Stimulated activated CD8-positive, alpha-beta memory T cell treated with anti-CD3 and anti-CD28 coated beads, Interleukin-15, amount 100 ng/mL, for 1 hour (primary cell): Measurements from ENCODE around the gene GPC1.

ENCODE experiments used
- DNase-seq: peaks from one replicate; pipeline ENCODE4 v3.0.0-alpha.2; 2020; ENCODE audit warnings: low read depth

GPC1 gene

GRCh38 chr2:240412975-240413812 is 22.3 kb upstream of the GPC1 start:
- no peak for DNase-seq

- DNase-seq = no peak
These were observed 21.5 kb upstream of the GPC1 start for GRCh38 chr2:240413813-240414429.

GRCh38 chr2:240416821-240417220 is 18.6 kb upstream of the GPC1 start:
- DNase-seq = no peak

GRCh38 chr2:240418311-240418710 is 17.2 kb upstream of the GPC1 start:
- DNase-seq = no peak

- no peak for DNase-seq
These were observed 16.2 kb upstream of the GPC1 start for GRCh38 chr2:240419271-240419670.

- no peak for DNase-seq
These were observed 15.7 kb upstream of the GPC1 start for GRCh38 chr2:240419723-240420122.

- no peak for DNase-seq
These were observed 15.0 kb upstream of the GPC1 start for GRCh38 chr2:240420206-240421104.

GRCh38 chr2:240421381-240421780 is 14.1 kb upstream of the GPC1 start:
- no peak for DNase-seq

- no peak for DNase-seq
These were observed 12.7 kb upstream of the GPC1 start for GRCh38 chr2:240422658-240423329.

GRCh38 chr2:240423788-240424191 is 11.7 kb upstream of the GPC1 start:
- DNase-seq = no peak

GRCh38 chr2:240424341-240425235 is 10.9 kb upstream of the GPC1 start:
- no peak for DNase-seq

- DNase-seq = no peak
These were observed 10.2 kb upstream of the GPC1 start for GRCh38 chr2:240425236-240425615.

GRCh38 chr2:240425697-240426096 is 9.8 kb upstream of the GPC1 start:
- DNase-seq = no peak

- no peak for DNase-seq
These were observed 8.4 kb upstream of the GPC1 start for GRCh38 chr2:240426845-240427721.

GRCh38 chr2:240427729-240428128 is 7.7 kb upstream of the GPC1 start:
- DNase-seq = no peak

- DNase-seq = no peak
These were observed 7.2 kb upstream of the GPC1 start for GRCh38 chr2:240428245-240428644.

GRCh38 chr2:240429341-240429871 is 6.1 kb upstream of the GPC1 start:
- no peak for DNase-seq

GRCh38 chr2:240429872-240430491 is 5.5 kb upstream of the GPC1 start:
- no peak for DNase-seq

- DNase-seq = no peak
These were observed 4.9 kb upstream of the GPC1 start for GRCh38 chr2:240430595-240430994.
